T-helper 1 cell (primary cell): ENCODE results near the gene KRTAP4-3.
"Not testable (repeated sequence)": the region's sequence is repeated elsewhere in the genome, so short reads cannot be mapped to it uniquely, and the experiment has no call there.

Experiments used
- DNase-seq, 5 donors: peaks; one replicate each; pipeline ENCODE4 v3.0.0-alpha.2; 2012 to 2020

Gene KRTAP4-3

GRCh38 chr17:41117846-41118386 is 50.1 kb downstream of the KRTAP4-3 start, which contains the start of gene KRTAP4-11:
Gene KRTAP4-11 (minus strand): TSS chr17:41118373. CDS start chr17:41118315, 58 bp downstream.
- not testable (repeated sequence) for DNase-seq
